ENCODE measurements around the gene AFF3.

AFF3 gene

DNA sequence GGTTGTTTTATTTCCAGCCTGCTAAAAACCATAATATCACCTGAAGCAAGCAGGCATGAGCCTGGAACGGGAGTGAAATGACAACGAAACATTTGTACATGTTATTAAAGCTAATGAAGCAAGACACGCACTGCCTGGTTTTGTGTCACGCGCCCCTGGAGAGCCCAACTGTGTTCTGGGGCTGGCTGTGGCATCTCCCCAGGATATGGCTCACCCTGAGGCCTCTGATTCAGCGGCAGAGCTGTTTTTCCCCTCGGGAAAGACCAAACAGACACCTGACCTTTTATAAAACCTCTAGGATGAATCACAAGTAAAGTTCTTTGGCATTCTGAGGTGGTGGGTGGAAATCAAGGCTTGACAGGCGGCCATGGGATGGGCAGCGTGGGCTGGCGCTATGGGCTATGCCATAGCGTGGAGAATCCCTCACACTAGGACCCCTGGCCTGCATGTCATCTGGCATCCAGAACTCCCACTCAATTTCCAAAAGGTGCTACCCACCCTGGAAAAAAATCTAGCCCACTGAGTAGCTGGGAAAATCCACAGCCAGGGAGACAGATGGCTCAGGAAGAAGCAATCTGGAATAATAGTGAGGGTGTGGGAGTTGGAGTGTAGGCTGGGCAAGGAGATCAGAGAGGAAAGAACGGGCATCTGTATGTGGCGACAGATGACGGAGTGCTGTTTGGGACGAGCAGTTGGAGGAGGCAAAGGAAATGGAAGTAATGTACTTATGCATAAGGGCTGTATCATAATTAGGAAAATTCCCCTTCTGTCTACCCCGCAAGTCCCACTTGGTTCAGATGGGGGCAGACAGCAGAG, 262.0 kb downstream of the AFF3 start:
- no peak for DNase-seq (ENCODE audit: low read depth)

DNA sequence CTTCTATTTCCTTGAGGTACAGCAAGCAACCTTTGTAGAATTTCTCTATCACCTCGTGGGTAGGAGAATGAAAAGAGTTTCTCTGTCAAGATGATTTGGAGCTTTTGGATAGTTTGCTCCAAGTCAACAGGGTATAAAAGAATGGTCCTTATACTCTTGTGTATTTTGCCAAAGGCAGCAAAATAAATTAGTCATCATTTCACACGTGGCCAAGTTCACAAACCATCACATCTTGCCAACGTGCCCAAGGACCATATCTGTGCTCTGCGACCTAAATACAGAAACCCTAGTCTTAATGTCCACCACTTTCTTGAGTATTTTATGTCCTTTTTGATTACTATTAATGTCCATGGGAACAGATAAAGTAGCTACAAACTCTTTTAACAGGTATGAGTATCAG, 262.9 kb downstream of the AFF3 start:
- no peak for DNase-seq (ENCODE audit: low read depth)

DNA sequence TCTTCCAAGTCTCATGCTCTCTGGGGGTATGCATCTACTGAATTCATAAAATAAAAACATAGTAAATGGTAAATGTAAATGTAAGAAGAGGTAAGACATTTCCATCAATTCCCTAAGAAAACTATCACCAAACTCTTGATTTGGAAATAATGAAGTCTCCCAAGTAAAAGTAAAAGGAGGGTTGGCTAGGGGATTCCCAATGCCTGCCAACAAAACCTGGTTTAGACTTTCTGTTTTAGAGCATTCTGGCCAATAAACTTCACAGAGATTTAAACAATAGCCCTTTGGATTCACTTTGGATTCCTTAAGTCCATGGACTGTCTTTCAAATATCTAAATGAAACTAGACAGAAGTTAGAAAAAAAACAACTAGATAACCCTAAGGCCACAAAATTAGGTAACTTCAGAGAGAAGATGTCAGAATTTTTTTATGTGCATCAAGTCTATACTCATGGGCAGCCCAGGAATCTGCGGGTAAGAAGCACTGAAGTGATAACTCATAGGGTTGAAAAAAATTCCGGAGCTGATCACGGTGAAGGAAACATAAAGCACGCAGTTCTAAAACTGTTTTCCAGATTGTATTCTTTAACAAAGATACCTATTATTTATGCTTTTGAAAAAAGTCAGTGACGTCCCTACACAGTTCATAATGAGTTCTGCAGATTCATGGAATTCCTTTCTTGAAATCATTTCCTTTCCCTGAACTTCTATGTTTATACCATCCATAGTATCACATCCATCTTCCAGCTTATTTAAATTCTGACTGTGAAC, 263.6 kb downstream of the AFF3 start:
- DNase-seq (ENCODE audit: low read depth): no peak

DNA sequence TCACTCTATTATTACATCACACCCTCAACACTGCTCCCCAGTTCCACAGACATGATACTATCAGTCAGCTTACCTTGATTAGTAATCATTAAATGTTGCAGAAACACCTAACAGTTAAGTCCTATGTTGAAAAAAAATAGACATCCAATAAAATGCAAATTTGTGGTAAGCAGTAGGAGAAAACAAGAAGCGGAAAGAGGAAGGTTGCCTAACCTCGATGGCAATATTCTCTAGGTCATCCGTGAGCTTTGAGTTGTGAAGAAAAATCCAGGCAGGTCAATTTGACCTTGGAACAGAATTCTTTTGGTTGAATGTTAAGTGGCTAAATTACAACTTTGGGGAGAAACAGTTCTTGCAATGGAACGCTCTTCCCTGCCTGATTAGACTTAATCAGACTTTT, 264.4 kb downstream of the AFF3 start:
- no peak for DNase-seq (ENCODE audit: low read depth)

DNA sequence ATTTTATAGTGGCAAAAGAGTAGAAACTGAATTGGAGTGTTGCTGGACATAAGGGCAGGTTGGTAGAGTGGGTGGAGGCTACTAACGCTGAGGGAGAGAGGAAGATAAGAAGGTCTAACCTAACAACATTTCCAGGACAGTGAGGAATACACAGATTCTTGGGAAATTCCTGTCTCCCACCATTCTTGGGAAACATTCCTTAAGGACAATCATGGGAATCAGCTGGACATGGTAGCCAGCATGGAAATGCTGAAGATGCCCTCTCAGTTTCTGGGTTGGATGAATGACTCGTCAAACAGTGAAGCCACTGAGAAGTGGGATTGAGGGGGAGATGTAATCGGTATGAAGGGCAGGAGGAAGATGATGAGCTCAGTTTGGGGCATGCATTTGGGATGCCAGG, 265.4 kb downstream of the AFF3 start:
- no peak for DNase-seq (ENCODE audit: low read depth)

DNA sequence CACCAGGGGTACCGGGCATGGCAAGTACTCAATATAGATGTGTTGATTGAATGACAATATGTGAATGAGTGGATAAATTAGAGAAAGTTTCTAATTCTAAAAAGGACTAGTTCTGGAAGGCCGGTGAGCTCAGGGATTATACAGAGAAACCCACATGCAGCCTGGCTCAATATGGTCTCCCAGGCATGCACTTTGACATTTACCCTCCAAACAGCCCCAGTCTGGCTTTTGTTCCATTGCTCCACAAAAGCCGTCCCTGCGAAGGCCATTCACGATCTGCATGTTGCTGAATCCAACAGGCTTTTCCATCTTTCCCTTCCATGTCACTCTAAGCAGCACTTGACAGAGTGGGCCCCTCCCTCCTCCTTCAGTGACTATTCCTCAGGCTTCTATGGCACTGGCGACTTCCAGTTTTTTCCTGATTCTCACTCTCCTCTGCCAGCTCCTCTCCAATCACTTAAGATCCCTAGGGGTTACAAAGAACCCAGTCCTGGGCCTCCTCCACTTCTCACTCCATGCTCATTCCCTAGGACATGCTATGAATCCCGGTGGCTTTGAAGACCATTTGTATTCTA, 266.7 kb downstream of the AFF3 start:
- no peak for DNase-seq (ENCODE audit: low read depth)

DNA sequence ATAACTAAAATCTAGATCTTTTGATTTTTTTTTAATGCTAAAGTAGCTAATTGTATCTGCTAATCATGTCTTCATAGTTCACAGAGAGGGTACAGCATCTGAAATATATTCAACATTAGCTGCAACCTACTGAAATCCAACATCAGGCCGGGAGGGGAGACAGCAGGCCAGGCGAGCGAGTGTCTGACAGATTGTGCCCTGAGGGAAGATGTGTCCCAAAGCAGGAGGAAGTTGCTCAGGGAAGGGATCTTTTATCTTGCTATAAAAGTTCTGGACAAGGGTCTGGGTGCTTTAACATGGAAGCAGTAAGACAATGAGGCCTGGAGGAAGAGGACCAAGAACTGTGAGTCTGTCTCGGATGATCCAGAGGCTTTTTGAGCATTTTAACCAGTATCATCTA, 274.1 kb downstream of the AFF3 start:
- DNase-seq (ENCODE audit: low read depth): no peak

DNA sequence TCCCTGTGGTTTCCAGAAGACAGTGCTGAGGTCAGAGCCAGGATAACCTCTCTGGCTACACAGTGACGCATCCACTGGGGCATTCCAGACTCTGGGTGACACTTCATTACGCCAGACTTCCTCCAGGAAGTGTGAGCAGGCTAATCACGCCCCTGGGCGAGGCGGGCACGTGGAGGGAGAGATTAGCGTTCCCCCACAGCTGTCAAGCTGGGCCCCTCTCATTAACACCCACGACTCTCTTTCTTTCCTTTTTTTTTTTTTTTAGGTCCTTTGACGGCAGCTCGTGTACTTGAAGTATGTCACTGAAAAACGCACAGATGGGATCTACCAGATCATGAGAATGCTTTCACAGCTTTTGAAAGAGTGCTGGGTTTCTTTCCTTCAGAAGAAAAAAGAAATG, 274.6 kb downstream of the AFF3 start:
- DNase-seq (ENCODE audit: low read depth): no peak

DNA sequence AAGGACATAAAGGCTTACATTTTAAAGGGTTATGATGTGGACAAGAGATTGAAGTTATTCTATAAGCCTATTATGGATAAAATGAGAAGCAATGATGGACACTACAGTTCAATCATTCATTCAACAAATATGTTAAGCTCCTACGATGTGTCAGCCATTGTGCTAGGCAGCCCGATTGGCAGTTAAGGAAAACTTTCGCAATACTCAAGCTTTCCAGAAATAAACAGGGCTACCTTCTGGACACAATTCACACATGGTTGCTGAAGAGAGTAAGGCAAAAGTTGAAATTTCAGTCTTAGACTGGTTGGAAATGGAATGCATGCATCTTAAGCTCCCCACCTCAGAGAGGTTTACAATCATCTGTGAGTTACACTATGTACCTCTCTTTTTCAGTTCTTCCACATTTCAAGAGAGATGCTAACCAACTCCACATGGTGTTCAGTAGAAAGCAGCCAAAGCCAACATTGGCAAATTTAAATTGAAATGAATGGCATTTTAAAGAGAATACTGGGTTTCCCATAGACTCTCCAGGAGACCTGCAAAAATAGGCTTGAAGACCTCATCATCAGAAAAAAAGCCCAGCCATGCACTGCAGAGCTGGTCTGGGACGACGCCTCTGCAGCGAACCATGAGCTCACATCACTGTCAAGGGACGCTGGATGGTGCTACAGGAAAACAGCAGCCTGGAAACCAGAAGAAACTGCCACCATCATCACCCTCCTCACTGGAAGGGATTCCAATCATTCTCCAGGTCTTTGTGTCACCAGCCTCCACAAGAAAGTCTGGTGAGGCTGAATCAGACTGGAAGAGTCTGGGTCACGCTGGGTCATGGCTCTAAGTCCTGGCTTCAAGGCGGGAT, 276.3 kb downstream of the AFF3 start:
- DNase-seq (ENCODE audit: low read depth): no peak

DNA sequence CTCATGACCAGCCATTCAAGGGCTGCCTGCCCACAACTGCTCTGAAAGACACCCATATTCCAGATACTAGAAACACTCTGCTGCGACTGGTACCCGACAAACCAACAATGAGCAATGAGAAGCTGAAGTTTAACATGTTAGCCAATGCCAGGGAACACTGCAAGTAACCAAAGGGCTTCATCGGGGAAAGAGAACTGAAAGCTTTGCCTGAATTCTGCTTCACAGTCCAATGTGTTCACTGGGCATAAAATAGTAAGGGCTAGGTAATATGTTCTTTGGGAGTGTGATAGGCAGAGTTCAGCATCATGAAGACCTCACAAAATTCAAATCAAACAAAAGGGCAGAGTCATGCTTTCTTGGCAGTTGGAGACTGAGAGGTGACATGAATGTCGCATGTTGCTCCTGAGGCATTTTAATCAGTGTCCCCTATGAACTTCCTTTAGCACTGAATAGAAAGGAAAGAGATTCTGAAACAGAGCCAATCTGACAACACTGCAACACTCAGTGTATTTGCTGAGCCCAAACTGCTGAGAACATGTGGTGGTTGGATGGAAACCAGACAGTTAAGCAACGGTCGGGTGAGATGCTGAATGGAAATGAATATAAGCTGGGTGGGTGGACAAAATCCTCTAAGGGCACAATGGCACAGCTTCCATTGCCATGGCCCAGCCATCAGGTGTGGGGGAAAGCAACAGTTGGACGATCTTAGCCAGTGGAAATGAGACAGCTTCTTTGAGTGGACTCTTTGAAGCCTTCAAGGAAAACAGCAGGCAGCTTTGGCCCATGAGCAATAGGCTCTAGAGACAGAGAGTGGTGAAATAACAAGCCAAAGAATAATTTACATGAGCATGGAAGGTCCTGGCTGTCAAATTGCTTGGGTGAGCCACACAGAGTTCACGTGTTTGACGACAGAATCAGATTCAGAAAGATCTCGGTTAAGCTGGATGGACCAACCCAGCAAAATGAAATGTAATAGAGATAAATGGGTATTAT, 277.5 kb downstream of the AFF3 start:
- DNase-seq (ENCODE audit: low read depth): no peak

DNA sequence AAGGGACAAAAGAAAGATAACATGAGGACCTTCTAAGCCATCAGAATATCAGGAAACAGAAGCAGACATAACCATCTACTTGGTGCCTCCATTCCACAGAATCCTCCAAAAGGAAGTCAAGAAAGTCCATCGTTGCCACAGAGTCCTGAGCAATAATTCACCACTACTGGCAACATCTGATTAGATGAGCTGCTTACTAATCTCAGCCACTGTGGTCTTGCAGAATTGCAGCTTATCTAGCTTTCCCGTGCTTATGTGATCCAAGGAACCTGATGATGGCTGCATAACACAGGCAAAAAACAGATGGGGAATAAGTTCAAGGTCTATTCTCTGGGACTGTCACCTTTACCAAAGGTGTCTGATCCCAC, 278.5 kb downstream of the AFF3 start:
- no peak for DNase-seq (ENCODE audit: low read depth)

DNA sequence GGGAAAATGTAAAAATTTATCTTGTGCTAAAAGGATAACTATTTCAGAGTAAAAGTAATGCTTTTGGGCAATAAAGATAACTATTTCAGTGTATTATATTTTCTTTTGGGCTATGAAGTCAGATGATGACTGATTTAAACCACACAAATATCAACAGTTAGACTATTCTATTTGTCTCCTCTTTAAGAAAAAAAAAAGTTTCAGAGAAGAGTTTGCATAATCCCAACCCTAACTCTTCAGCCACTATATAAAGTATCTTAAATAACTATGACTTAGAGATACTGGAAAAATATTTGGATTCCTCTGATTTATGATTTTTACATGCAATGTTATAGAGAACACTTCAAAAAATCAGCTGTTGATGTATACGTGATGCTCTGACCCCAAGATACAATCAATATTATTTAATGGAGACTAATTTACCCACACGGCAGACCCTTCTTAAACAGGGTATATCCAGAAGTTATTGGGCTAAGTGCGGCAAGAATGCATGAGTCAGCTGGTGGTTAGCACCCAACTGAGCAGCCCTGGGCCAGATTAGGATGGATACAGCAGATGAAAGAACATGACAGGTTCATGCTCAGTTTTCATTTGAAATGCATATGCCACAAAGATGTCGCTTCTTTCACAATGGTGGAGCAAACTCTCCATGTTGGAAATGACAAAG, 279.0 kb downstream of the AFF3 start:
- DNase-seq (ENCODE audit: low read depth): no peak

DNA sequence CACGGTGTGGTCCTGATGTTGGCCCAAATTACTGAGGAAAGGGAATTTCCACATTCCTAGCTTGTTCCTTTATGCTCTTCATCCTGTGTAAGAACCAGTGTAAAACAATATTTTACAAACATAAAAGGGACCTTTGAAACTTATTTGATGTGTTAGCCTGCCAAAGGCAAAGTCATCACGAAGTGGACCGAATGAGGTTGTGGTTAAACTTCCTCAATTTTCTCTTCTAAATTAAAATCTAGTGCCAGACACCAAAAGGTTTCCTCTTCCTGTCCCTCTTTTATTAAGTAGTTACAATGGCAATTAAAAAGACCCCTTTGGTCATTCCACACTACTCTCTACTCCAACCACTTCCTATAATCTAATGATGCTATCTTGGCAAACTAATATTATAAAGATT, 279.8 kb downstream of the AFF3 start:
- DNase-seq (ENCODE audit: low read depth): no peak

DNA sequence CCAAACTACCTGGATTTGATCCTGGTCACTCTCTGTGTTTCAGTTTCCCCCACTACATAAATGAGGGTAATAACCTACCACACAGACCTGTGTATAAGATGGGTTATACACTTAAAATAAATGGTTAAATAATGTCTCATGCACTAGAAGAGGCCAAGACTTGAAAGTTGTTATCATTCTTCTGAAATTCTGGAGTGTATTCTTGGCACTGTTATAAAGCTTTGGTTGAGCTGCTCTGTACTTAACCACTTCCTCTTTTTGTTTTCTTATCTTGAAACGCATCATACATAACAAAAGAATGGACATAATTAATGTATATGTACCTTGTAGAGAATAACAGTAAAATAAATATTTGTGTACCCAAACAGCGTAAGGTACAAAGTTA, 281.0 kb downstream of the AFF3 start:
- DNase-seq (ENCODE audit: low read depth): no peak

DNA sequence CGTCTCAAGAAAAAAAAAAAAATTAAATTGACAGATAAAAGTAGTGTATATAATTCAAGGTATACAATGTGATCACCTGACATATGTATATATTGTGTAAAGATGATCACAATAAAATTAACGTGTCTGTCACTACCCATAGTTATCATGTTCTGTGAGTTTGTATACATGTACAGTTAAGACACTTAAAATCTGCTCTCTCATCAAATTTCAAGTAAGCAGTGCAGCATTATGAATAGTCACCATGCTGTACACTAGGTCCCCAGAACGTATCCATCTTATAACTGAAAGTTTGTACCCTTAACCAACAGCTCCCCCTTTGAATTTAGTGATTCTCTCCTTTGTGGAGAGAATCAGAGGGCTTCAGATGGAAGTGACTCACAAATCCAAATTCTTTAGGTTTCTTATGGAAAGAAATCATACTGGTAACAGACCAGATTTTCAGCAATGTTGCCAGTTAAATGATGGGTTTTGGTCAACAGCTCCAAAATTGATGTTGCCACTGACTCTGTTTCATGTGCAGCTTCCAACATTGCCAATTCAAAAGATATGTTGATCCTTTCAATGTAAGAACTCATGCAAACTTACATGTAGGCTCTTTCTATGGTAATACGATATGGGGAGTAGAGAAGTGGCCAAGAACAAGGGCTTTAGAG, 281.5 kb downstream of the AFF3 start:
- no peak for DNase-seq (ENCODE audit: low read depth)

DNA sequence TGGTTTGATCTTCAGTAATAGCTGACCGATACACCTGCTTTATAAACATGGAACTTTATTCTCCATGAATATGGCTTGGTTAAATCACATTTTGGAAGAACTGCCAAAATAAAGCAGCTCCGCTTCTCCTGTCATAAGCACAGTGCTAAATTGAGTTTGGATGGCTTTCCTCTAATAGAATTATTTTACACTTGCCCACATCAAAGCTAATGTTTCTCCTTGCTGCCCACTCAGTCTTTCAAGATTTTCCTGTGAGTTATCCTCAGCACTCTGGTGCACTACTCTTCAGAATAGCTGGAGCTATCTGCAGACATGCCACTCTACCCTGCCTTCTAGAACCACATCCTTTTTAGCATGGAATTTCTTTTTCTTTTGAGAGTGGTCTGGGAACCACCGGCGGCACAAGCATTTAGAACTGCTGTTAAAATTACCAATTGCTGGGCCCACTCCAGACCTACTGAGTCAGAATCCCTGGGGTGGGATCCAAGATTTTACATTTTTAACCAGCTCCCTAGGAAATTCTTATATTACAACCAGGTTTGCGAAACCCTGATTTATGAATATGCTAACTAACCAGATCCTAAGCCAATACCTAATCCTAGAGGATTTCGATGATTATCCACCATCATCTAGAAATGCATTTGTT, 283.3 kb downstream of the AFF3 start:
- no peak for DNase-seq (ENCODE audit: low read depth)

DNA sequence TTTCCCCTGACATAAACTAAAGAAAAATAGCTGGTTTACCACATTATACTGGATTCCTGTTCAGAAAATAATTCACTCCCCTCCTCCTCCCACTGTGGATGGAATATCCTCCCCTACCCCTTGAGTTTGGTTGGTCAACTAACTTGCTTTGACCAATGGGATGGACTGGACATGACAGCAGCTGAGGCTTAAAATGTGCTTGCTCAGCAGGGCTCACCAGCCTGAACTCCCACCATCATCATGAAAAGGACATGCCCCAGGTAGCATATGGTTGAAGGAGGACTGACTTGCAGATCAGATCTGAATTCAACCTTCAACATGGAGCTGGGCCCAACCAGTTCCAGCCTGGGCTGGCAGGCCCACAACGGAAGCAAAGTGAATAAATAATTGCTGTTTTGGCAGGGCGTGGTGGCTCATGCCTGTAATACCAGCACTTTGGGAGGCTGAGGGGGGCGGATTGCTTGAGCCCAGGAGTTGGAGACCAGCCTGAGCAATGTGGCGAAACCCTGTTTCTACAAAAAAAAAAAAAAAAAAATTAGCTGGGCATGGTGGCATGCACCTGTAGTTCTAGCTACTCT, 284.4 kb downstream of the AFF3 start:
- DNase-seq (ENCODE audit: low read depth): no peak

DNA sequence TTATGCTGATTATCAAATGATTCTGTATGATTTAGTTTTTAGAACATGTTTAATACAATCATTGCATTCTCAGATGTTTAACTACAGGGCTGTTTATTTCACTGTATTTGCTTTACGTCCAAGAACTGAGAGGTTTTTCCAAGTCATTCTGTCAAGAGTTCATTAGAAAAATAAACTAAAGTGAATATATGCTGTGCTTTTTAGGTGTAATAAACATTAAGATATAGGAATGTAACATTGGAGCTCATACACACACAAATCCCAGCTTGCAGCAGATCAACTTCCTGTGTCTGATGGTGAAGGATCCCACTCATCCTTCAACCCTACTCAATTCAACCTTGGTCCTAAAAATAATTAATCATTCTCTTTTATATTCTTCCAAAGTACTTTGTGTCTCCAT, 285.0 kb downstream of the AFF3 start:
- no peak for DNase-seq (ENCODE audit: low read depth)

DNA sequence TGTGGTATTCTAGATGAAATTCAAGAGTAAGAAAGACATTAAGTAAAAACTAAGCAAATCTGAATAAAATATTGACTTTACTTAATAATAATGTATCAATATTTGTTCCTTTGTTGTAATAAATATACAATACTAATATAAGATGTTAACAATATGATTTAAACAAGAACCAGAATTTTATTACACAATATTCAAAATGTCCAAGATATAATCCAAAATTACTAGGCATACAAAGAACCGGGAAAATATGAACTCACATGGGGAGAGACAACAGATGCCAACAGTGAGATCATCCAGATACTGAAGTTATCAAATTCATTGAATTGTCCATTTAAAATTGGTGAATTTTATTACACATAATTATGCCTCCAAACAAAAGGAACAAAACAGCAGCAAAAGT, 286.3 kb downstream of the AFF3 start:
- no peak for DNase-seq (ENCODE audit: low read depth)
